Uterus (tissue), 4 donors: ENCODE measurements around the gene SLC4A5. TPM values are rescaled to one million over a fixed set of nuclear protein-coding genes. Genes with fewer than 3 reads are reported as not detected.

Experiments
- DNase-seq, 2 donors: peaks; one replicate each; pipeline ENCODE4 v3.0.0-alpha.2; 2019 to 2020
- H3K27ac ChIP-seq, 2 donors: fragments of 200-600 bp; sonication (generic); 1 replicate in 1 of 2; 2 replicates in 1 of 2; pipeline ENCODE4 v1.5.1; 2016 to 2018
- H3K27me3 ChIP-seq, 2 donors: fragments of 200-600 bp; sonication (generic); one replicate each; pipeline ENCODE4 v1.5.1; 2018 to 2019; ENCODE audit warnings: control low read depth in 1 of 2
- H3K36me3 ChIP-seq, 2 donors: fragments of 200-600 bp; sonication (generic); one replicate each; pipeline ENCODE4 v1.5.1; 2019; ENCODE audit warnings: control low read depth in 1 of 2
- H3K4me1 ChIP-seq, 2 donors: fragments of 200-600 bp; sonication (generic); one replicate each; pipeline ENCODE4 v1.5.1; 2018 to 2019; ENCODE audit warnings: control low read depth in 1 of 2
- H3K4me3 ChIP-seq, 2 donors: fragments of 200-600 bp; sonication (generic); 1 replicate in 1 of 2; 2 replicates in 1 of 2; pipeline ENCODE4 v1.5.1; 2018 to 2019; ENCODE audit warnings: mild to moderate bottlenecking in 1 of 2
- H3K9me3 ChIP-seq, 2 donors: fragments of 200-600 bp; sonication (generic); one replicate each; pipeline ENCODE4 v1.5.1; 2019; ENCODE audit warnings: control low read depth in 1 of 2
- CTCF ChIP-seq, 4 experiments: fragments of 200-600 bp in 2 of 4; fragments of 450-650 bp in 2 of 4; sonication (generic) in 2 of 4; IDR thresholded peaks; one replicate each; pipeline ENCODE4 v1.5.1; 2016 to 2019; ENCODE audit warnings: antibody characterized with exemption in 4 of 4, mild to moderate bottlenecking in 2 of 4, moderate library complexity in 1 of 4
- POLR2A ChIP-seq, 2 donors: fragments of 450-650 bp; IDR thresholded peaks; one replicate each; pipeline ENCODE4 v1.6.1; 2016; ENCODE audit warnings: antibody characterized with exemption in 2 of 2, mild to moderate bottlenecking in 1 of 2, moderate library complexity in 1 of 2
- intact Hi-C: fragments of 100-400 bp; cut with DNase I; formaldehyde crosslinking; loops from one replicate; pipeline ENCODE4 v1.15.1; 2023; ENCODE audit warnings: low total_unique reads
- total RNA-seq, 4 donors: library from RNA; depleted of rRNA in 3 of 4; stranded (reverse); fragments of >200 nt in 3 of 4; gene quantifications; one replicate each; pipeline versions ENCODE4 v1.1.0 to v1.2.4, GENCODE V29; 2014 to 2023
- donor health status: DM: yes; HTN: yes; CAD: no.

The SLC4A5 gene
- total RNA-seq, 4 donors from 2014 or later: 2.1 to 15.1 (median 5.3) TPM

DNA sequence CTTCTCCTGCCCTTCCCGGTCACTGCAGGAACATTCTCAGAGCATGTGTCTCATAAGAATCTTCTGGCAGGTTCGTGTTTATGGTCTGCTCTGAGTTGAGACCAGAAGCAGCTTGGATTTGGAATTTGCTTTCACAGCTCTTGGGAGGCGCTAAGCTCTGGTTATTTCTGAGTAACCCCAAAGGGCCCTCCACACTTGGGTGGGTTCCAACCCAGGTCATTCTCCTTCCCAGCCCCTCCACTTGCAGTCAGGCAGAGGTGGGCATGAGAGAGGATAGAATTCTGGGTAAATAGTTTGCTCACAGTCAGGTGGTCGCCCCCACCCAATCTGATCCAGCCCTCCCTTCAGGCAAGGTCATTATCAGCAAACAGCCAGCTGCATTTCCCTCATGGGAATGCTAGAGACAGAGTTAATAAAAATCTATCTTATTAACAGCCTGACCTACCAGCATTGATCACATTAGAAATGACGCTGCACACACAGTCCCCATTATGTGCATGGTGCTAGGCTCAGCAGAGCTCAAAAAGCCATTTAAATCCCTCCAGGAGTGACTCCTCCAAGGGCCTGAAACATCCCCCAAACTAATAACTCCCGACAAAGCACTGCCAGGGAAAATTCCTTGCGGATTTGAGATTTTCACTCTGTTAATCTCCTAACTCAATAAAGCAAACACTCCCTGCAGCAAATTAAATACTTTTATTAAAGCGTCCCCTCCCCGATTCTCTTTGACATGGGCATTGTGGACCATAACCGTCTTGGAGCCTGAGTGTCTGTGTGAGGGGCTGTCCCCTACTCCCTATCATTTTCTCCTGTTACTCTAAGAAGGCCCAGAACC, 61.9 kb downstream of the SLC4A5 start:
- no peak for TF ChIP-seq POLR2A (IDR thresholded peaks at IDR 0.05)
- intact Hi-C loops: no loop called here
- H3K4me1 ChIP-seq: no peaks in the 10 kb centered on the region
- no peaks in the 10 kb centered on the region for H3K36me3 ChIP-seq
- no peaks in the 10 kb centered on the region for H3K9me3 ChIP-seq
- peak overlapping the region in 1 of 2 donors; percentile 27 for H3K27ac ChIP-seq
- DNase-seq: no peak
- no peak overlapping the region for H3K4me3 ChIP-seq
- H3K27me3 ChIP-seq: no peaks in the 10 kb centered on the region

- intact Hi-C loops: no loop called here
- Histone ChIP-seq H3K4me1 (no peaks in the 10 kb centered on the region), H3K9me3 (no peaks in the 10 kb centered on the region), H3K27me3 (no peaks in the 10 kb centered on the region), H3K36me3 (no peaks in the 10 kb centered on the region), H3K4me3 (no peak overlapping the region), H3K27ac (no peak overlapping the region)
- DNase-seq: no peak
- TF ChIP-seq POLR2A (IDR thresholded peaks at IDR 0.05): no peak
- TF ChIP-seq CTCF (IDR thresholded peaks at IDR 0.05): no peak
These were observed 64.5 kb downstream of the SLC4A5 start for GRCh38 chr2:74278694-74279093.

- no peak overlapping the region for H3K27ac ChIP-seq
- TF ChIP-seq POLR2A (IDR thresholded peaks at IDR 0.05): no peak
- TF ChIP-seq CTCF (IDR thresholded peaks at IDR 0.05): no peak
- intact Hi-C loops: no loop called here
- no peaks in the 10 kb centered on the region for H3K27me3 ChIP-seq
- H3K4me1 ChIP-seq: no peaks in the 10 kb centered on the region
- no peak overlapping the region for H3K4me3 ChIP-seq
- no peaks in the 10 kb centered on the region for H3K9me3 ChIP-seq
- DNase-seq: no peak
- no peaks in the 10 kb centered on the region for H3K36me3 ChIP-seq
These were observed 65.0 kb downstream of the SLC4A5 start for GRCh38 chr2:74278176-74278575.

- no peak overlapping the region for H3K4me3 ChIP-seq
- no peaks in the 10 kb centered on the region for H3K36me3 ChIP-seq
- TF ChIP-seq CTCF (IDR thresholded peaks at IDR 0.05) (no peak), POLR2A (IDR thresholded peaks at IDR 0.05) (no peak)
- H3K27ac ChIP-seq: no peak overlapping the region
- H3K4me1 ChIP-seq: no peaks in the 10 kb centered on the region
- no peaks in the 10 kb centered on the region for H3K27me3 ChIP-seq
- intact Hi-C loops: no loop called here
- no peaks in the 10 kb centered on the region for H3K9me3 ChIP-seq
- DNase-seq: no peak
These were observed 68.0 kb downstream of the SLC4A5 start for GRCh38 chr2:74275228-74275627.

DNA sequence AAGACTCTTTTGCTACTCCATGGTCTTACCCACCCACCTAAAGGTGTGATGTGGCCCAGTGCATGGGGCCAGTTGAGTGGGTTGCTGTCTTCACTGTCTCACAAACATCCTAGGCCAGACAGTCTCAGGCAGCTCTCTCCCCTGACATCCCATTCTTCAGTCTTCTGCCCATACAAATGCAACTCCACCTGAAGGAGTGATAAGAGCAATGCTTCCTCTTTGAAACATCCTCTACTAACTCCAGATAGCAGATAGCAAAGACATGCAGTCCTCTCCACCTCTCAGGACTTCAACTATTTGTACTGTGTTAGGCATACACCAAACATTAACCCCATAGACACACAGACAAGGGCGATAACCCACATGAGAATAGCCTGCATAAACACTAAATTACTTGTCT, 73.5 kb downstream of the SLC4A5 start:
- no peaks in the 10 kb centered on the region for H3K36me3 ChIP-seq
- no peaks in the 10 kb centered on the region for H3K27me3 ChIP-seq
- H3K4me3 ChIP-seq: no peak overlapping the region
- no peak overlapping the region for H3K27ac ChIP-seq
- no peaks in the 10 kb centered on the region for H3K4me1 ChIP-seq
- no peaks in the 10 kb centered on the region for H3K9me3 ChIP-seq
- intact Hi-C loops: no loop called here
- no peak for DNase-seq
- TF ChIP-seq CTCF (IDR thresholded peaks at IDR 0.05) (no peak), POLR2A (IDR thresholded peaks at IDR 0.05) (no peak)
